Measurements from ENCODE around the gene EHBP1.
A peak's percentile ranks its signal among the peaks of the same experiment; 100 is the strongest.

The EHBP1 gene

GRCh38 chr2:62944362-62944761 is 238.8 kb downstream of the EHBP1 start:
- no peaks in the 10 kb centered on the region for H3K27me3 Mint-ChIP-seq
- ATAC-seq (replicated peaks) (no peak), DNase-seq (no peak)
- H3K9me3 Mint-ChIP-seq: no peaks in the 10 kb centered on the region
- peaks cover 0 to 8% of the 10 kb centered on the region in 2 donors for H3K36me3 Mint-ChIP-seq
- no peaks in the 10 kb centered on the region for H3K4me1 Mint-ChIP-seq
- no peak overlapping the region for H3K27ac Mint-ChIP-seq
- H3K4me3 Mint-ChIP-seq: no peak overlapping the region

- H3K4me3 Mint-ChIP-seq: no peak overlapping the region
- no peaks in the 10 kb centered on the region for H3K4me1 Mint-ChIP-seq
- no peaks in the 10 kb centered on the region for H3K9me3 Mint-ChIP-seq
- no peak for ATAC-seq (replicated peaks)
- H3K27me3 Mint-ChIP-seq: no peaks in the 10 kb centered on the region
- no peak for DNase-seq
- H3K27ac Mint-ChIP-seq: no peak overlapping the region
- peaks cover 2 to 11% of the 10 kb centered on the region in 2 donors for H3K36me3 Mint-ChIP-seq
These were observed 241.9 kb downstream of the EHBP1 start for GRCh38 chr2:62947403-62947802.

- Mint-ChIP-seq H3K9me3 (no peaks in the 10 kb centered on the region), H3K27me3 (no peaks in the 10 kb centered on the region), H3K36me3 (peaks cover 8 to 14% of the 10 kb centered on the region in 2 donors), H3K27ac (no peak overlapping the region), H3K4me3 (no peak overlapping the region), H3K4me1 (no peaks in the 10 kb centered on the region)
- no peak for DNase-seq
- ATAC-seq (replicated peaks): no peak
These were observed 251.1 kb downstream of the EHBP1 start for GRCh38 chr2:62956651-62957050.

- H3K4me1 Mint-ChIP-seq: no peaks in the 10 kb centered on the region
- ATAC-seq (replicated peaks): no peak
- peaks cover 5 to 13% of the 10 kb centered on the region in 2 donors for H3K36me3 Mint-ChIP-seq
- no peak overlapping the region for H3K27ac Mint-ChIP-seq
- no peaks in the 10 kb centered on the region for H3K27me3 Mint-ChIP-seq
- H3K4me3 Mint-ChIP-seq: no peak overlapping the region
- no peak for DNase-seq
- no peaks in the 10 kb centered on the region for H3K9me3 Mint-ChIP-seq
These were observed 252.7 kb downstream of the EHBP1 start for GRCh38 chr2:62958206-62958605.

GRCh38 chr2:62964050-62964449 is 258.5 kb downstream of the EHBP1 start:
- Mint-ChIP-seq H3K9me3 (no peaks in the 10 kb centered on the region), H3K27me3 (no peaks in the 10 kb centered on the region), H3K36me3 (peaks cover 3 to 10% of the 10 kb centered on the region in 2 donors), H3K4me1 (no peaks in the 10 kb centered on the region), H3K27ac (no peak overlapping the region), H3K4me3 (no peak overlapping the region)
- no peak for ATAC-seq (replicated peaks)
- no peak for DNase-seq

- H3K4me1 Mint-ChIP-seq: no peaks in the 10 kb centered on the region
- H3K27ac Mint-ChIP-seq: no peak overlapping the region
- no peak overlapping the region for H3K4me3 Mint-ChIP-seq
- H3K36me3 Mint-ChIP-seq: peaks cover 3 to 8% of the 10 kb centered on the region in 2 donors
- ATAC-seq (replicated peaks): no peak
- DNase-seq: no peak
- H3K9me3 Mint-ChIP-seq: no peaks in the 10 kb centered on the region
- no peaks in the 10 kb centered on the region for H3K27me3 Mint-ChIP-seq
These were observed 259.2 kb downstream of the EHBP1 start for GRCh38 chr2:62964671-62965070.

GRCh38 chr2:62966991-62967390 is 261.5 kb downstream of the EHBP1 start:
- no peaks in the 10 kb centered on the region for H3K27me3 Mint-ChIP-seq
- H3K27ac Mint-ChIP-seq: no peak overlapping the region

GRCh38 chr2:62968168-62968567 is 262.7 kb downstream of the EHBP1 start:
- Mint-ChIP-seq H3K27me3 (no peaks in the 10 kb centered on the region), H3K36me3 (peaks cover 3 to 6% of the 10 kb centered on the region in 2 donors), H3K4me3 (no peak overlapping the region), H3K27ac (peak overlapping the region; percentile 14), H3K9me3 (no peaks in the 10 kb centered on the region), H3K4me1 (no peaks in the 10 kb centered on the region)
- DNase-seq (no peak), ATAC-seq (replicated peaks) (no peak)

More at GRCh38 chr2:62966991-62967390, 261.5 kb downstream of the EHBP1 start:
- DNase-seq (no peak), ATAC-seq (replicated peaks) (no peak)
- no peaks in the 10 kb centered on the region for H3K4me1 Mint-ChIP-seq
- no peak overlapping the region for H3K4me3 Mint-ChIP-seq
- H3K9me3 Mint-ChIP-seq: no peaks in the 10 kb centered on the region
- H3K36me3 Mint-ChIP-seq: peaks cover 3% of the 10 kb centered on the region in 2 donors

- Mint-ChIP-seq H3K4me3 (no peak overlapping the region), H3K4me1 (no peaks in the 10 kb centered on the region), H3K27ac (no peak overlapping the region), H3K9me3 (no peaks in the 10 kb centered on the region), H3K36me3 (peaks cover 3 to 6% of the 10 kb centered on the region in 2 donors), H3K27me3 (no peaks in the 10 kb centered on the region)
- ATAC-seq (replicated peaks): no peak
- no peak for DNase-seq
These were observed 263.2 kb downstream of the EHBP1 start for GRCh38 chr2:62968668-62969067.

- Mint-ChIP-seq H3K4me3 (no peak overlapping the region), H3K9me3 (no peaks in the 10 kb centered on the region), H3K27me3 (no peaks in the 10 kb centered on the region), H3K27ac (no peak overlapping the region), H3K4me1 (peaks cover 2 to 8% of the 10 kb centered on the region in 2 donors), H3K36me3 (peaks cover 0 to 9% of the 10 kb centered on the region in 2 donors)
- DNase-seq: no peak
- no peak for ATAC-seq (replicated peaks)
These were observed 266.4 kb downstream of the EHBP1 start for GRCh38 chr2:62971936-62972335.

GRCh38 chr2:62972601-62973000 is 267.1 kb downstream of the EHBP1 start:
- ATAC-seq (replicated peaks) (no peak), DNase-seq (no peak)
- peaks cover 0 to 9% of the 10 kb centered on the region in 2 donors for H3K36me3 Mint-ChIP-seq
- H3K4me1 Mint-ChIP-seq: peaks cover 2 to 8% of the 10 kb centered on the region in 2 donors
- no peak overlapping the region for H3K4me3 Mint-ChIP-seq
- no peak overlapping the region for H3K27ac Mint-ChIP-seq
- H3K9me3 Mint-ChIP-seq: no peaks in the 10 kb centered on the region
- no peaks in the 10 kb centered on the region for H3K27me3 Mint-ChIP-seq

GRCh38 chr2:62974999-62975398 is 269.5 kb downstream of the EHBP1 start:
- Mint-ChIP-seq H3K4me1 (peaks cover 2 to 8% of the 10 kb centered on the region in 2 donors), H3K4me3 (no peak overlapping the region), H3K36me3 (peaks cover 0 to 9% of the 10 kb centered on the region in 2 donors), H3K27ac (no peak overlapping the region), H3K9me3 (no peaks in the 10 kb centered on the region), H3K27me3 (no peaks in the 10 kb centered on the region)
- ATAC-seq (replicated peaks) (peak; percentile 64 to 70), DNase-seq (no peak)

GRCh38 chr2:62991605-62992004 is 286.1 kb downstream of the EHBP1 start:
- DNase-seq: no peak
- no peak overlapping the region for H3K4me3 Mint-ChIP-seq
- peaks cover 3 to 12% of the 10 kb centered on the region in 2 donors for H3K36me3 Mint-ChIP-seq
- H3K27ac Mint-ChIP-seq: no peak overlapping the region
- H3K9me3 Mint-ChIP-seq: no peaks in the 10 kb centered on the region
- no peaks in the 10 kb centered on the region for H3K27me3 Mint-ChIP-seq
- H3K4me1 Mint-ChIP-seq: no peaks in the 10 kb centered on the region
- no peak for ATAC-seq (replicated peaks)

GRCh38 chr2:62992561-62992960 is 287.0 kb downstream of the EHBP1 start:
- DNase-seq (no peak), ATAC-seq (replicated peaks) (no peak)
- Mint-ChIP-seq H3K4me3 (no peak overlapping the region), H3K27me3 (no peaks in the 10 kb centered on the region), H3K27ac (no peak overlapping the region), H3K4me1 (no peaks in the 10 kb centered on the region), H3K9me3 (no peaks in the 10 kb centered on the region), H3K36me3 (peaks cover 8 to 19% of the 10 kb centered on the region in 2 donors)

GRCh38 chr2:62994206-62994605 is 288.7 kb downstream of the EHBP1 start:
- ATAC-seq (replicated peaks) (no peak), DNase-seq (no peak)
- Mint-ChIP-seq H3K9me3 (no peaks in the 10 kb centered on the region), H3K27ac (no peak overlapping the region), H3K27me3 (no peaks in the 10 kb centered on the region), H3K4me3 (no peak overlapping the region), H3K36me3 (peaks cover 11 to 24% of the 10 kb centered on the region in 2 donors), H3K4me1 (no peaks in the 10 kb centered on the region)

Measured in stimulated activated naive B cell treated with anti-CD40 and anti-IgM and Interleukin-4, amounts not matched to agents 10 μg/mL and 1 μg/mL and 100 μg/mL, for 72 hours (primary cell).